Panc1 (cell line): Measurements from ENCODE around the gene NUDT4. TPM values are rescaled to one million over a fixed set of nuclear protein-coding genes. Genes with fewer than 3 reads are reported as not detected.

ENCODE experiments used
- ATAC-seq: fragments of 200-7000 bp; cut with Tn5 transposase; 2 replicates; pipeline ENCODE4 v1.9.1; 2020; ENCODE audit warnings: mild to moderate bottlenecking, moderate library complexity
- BruUV-seq: library from RNA; stranded (reverse); fragments of 400-500 nt; replicated peaks from 2 replicates; lab custom pipeline; 2021; lab: Mats Ljungman, UMichigan
- CTCF ChIA-PET: fragments of 300-600 bp; sonication (Branson Sonifier 250); formaldehyde crosslinking; loops from one replicate; lab custom pipeline; 2022; ENCODE audit warnings: antibody characterized with exemption; lab: Charles Lee
- POLR2A ChIA-PET: fragments of 300-600 bp; sonication (Branson Sonifier 250); formaldehyde crosslinking; loops from one replicate; lab custom pipeline; 2022; ENCODE audit warnings: antibody characterized with exemption; lab: Charles Lee
- DNase-seq: peaks from one replicate; pipeline ENCODE4 v3.0.0-alpha.2; 2010; ENCODE audit warnings: low read depth, low spot score
- H3K27ac ChIP-seq: 2 replicates; pipeline ENCODE4 v1.5.1; 2011; ENCODE audit warnings: mild to moderate bottlenecking, low read length, inconsistent platforms
- H3K27me3 ChIP-seq: fragments of 200-500 bp; sonication (Bioruptor generic); 2 replicates; pipeline ENCODE4 v1.6.0; 2014; ENCODE audit warnings: low read length, inconsistent platforms; ENCODE audit not compliant: control insufficient read depth, insufficient read depth
- H3K36me3 ChIP-seq: fragments of 200-500 bp; sonication (Bioruptor generic); 2 replicates; pipeline ENCODE4 v1.5.1; 2014; ENCODE audit warnings: inconsistent platforms, mild to moderate bottlenecking, low read length, moderate library complexity; ENCODE audit not compliant: control insufficient read depth, insufficient read depth
- H3K4me1 ChIP-seq: 2 replicates; pipeline ENCODE4 v1.5.1; 2011; ENCODE audit warnings: inconsistent platforms, mild to moderate bottlenecking, low read length, moderate library complexity; ENCODE audit not compliant: control insufficient read depth, insufficient read depth
- H3K4me3 ChIP-seq, 2 experiments: 2 replicates each; pipeline ENCODE4 v1.5.1; 2011 to 2012; ENCODE audit warnings: low read depth in 2 of 2, low read length in 2 of 2, mild to moderate bottlenecking in 2 of 2, inconsistent platforms in 1 of 2, moderate library complexity in 1 of 2
- H3K9me3 ChIP-seq: fragments of 200-500 bp; sonication (Bioruptor generic); 2 replicates; pipeline ENCODE4 v1.5.1; 2014; ENCODE audit warnings: low read depth, mild to moderate bottlenecking, inconsistent platforms, low read length, moderate library complexity; ENCODE audit not compliant: control insufficient read depth, insufficient read depth
- POLR2AphosphoS5 ChIP-seq: IDR thresholded peaks from 2 replicates; pipeline ENCODE4 v1.6.1; 2012; ENCODE audit warnings: mild to moderate bottlenecking, low read depth, low read length, moderate library complexity
- SIN3A ChIP-seq: IDR thresholded peaks from 2 replicates; pipeline ENCODE4 v1.6.1; 2012; ENCODE audit warnings: low read depth, mild to moderate bottlenecking, low read length, moderate library complexity, borderline replicate concordance; ENCODE audit not compliant: insufficient read depth
- TCF7L2 ChIP-seq: IDR thresholded peaks from 2 replicates; pipeline ENCODE4 v1.6.1; 2011; ENCODE audit warnings: mild to moderate bottlenecking, low read depth, low read length, inconsistent platforms
- in situ Hi-C: cut with HindIII; loops from 2 replicates; pipeline ENCODE4 v1.10.0; 2016; ENCODE audit warnings: low sequenced_read_pairs, low pct_unique_long_range_greater_than_20kb
- intact Hi-C: fragments of 100-400 bp; cut with micrococcal nuclease; formaldehyde crosslinking; loops from one replicate; pipeline ENCODE4 v1.10.0; 2022; ENCODE audit not compliant: unreplicated experiment
- total RNA-seq: library from RNA; stranded (reverse); gene quantifications from one replicate; pipeline ENCODE4 v1.2.1, GENCODE V29; 2021; ENCODE audit not compliant: unreplicated experiment
- TF ChIP-seq, protein P1 (sequence below): fragments of 450-650 bp; IDR thresholded peaks from 2 replicates; pipeline ENCODE4 v1.5.1; 2017; ENCODE audit warnings: mild to moderate bottlenecking
- TF ChIP-seq, protein P2 (sequence below), 2 experiments: IDR thresholded peaks; 2 replicates each; pipeline ENCODE4 v1.6.1; 2011 to 2012; ENCODE audit warnings: low read depth in 2 of 2, control low read depth in 1 of 2, low read length in 1 of 2, mild to moderate bottlenecking in 1 of 2, moderate library complexity in 1 of 2; ENCODE audit not compliant: insufficient read depth in 1 of 2

NUDT4 gene
- total RNA-seq, 1 experiment from 2014 or later, result 45.7 TPM

DNA sequence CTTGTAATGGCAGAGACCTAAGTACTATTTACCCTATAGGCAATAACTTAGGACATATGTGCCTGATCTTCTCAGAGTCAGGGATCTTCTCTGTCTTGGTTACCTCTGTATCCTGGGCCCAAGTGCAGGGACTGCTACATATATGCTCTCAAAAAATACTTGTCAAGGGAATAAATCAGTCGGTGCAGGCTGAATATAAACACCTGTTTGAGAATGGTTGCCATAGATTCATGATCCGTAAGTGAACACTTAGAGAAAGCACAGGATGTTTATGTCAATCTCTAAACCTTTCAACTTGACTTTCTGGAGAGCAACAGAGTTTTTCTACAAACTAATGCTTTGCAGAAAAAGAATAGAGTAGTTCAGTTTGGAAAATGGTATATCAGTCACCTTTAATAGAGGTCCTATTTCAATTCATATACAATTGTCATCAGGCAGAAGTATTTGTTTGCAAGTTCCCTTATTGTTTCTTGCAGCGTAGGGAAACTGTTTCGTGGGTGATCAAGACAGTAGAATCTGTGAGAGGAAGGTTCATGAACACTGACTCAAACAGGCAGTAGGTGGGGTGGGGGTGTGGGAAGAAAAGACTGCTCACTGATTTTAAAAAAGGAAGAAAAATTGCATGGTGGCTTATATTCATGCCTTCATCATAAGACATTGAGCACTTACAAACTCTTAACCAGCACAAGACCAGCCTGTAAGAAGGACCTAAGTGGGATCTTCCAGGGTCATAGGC lies 70.0 kb downstream of the NUDT4 start:
- no peak for DNase-seq
- Histone ChIP-seq H3K4me3 (no peak overlapping the region), H3K27me3 (no peaks in the 10 kb centered on the region), H3K27ac (no peak overlapping the region), H3K36me3 (no peaks in the 10 kb centered on the region), H3K9me3 (no peaks in the 10 kb centered on the region), H3K4me1 (0 out of 2 replicates have a peak, but pooled peaks cover 4% of the 10 kb centered on the region)
- in situ Hi-C loops, result no loop called here
- POLR2A ChIA-PET, result no interaction called here
- TF ChIP-seq, protein P1, sequence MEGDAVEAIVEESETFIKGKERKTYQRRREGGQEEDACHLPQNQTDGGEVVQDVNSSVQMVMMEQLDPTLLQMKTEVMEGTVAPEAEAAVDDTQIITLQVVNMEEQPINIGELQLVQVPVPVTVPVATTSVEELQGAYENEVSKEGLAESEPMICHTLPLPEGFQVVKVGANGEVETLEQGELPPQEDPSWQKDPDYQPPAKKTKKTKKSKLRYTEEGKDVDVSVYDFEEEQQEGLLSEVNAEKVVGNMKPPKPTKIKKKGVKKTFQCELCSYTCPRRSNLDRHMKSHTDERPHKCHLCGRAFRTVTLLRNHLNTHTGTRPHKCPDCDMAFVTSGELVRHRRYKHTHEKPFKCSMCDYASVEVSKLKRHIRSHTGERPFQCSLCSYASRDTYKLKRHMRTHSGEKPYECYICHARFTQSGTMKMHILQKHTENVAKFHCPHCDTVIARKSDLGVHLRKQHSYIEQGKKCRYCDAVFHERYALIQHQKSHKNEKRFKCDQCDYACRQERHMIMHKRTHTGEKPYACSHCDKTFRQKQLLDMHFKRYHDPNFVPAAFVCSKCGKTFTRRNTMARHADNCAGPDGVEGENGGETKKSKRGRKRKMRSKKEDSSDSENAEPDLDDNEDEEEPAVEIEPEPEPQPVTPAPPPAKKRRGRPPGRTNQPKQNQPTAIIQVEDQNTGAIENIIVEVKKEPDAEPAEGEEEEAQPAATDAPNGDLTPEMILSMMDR, result no peak
- no peak for TF ChIP-seq SIN3A
- no peak for TF ChIP-seq POLR2AphosphoS5
- TF ChIP-seq TCF7L2, result no peak
- TF ChIP-seq, protein P2, sequence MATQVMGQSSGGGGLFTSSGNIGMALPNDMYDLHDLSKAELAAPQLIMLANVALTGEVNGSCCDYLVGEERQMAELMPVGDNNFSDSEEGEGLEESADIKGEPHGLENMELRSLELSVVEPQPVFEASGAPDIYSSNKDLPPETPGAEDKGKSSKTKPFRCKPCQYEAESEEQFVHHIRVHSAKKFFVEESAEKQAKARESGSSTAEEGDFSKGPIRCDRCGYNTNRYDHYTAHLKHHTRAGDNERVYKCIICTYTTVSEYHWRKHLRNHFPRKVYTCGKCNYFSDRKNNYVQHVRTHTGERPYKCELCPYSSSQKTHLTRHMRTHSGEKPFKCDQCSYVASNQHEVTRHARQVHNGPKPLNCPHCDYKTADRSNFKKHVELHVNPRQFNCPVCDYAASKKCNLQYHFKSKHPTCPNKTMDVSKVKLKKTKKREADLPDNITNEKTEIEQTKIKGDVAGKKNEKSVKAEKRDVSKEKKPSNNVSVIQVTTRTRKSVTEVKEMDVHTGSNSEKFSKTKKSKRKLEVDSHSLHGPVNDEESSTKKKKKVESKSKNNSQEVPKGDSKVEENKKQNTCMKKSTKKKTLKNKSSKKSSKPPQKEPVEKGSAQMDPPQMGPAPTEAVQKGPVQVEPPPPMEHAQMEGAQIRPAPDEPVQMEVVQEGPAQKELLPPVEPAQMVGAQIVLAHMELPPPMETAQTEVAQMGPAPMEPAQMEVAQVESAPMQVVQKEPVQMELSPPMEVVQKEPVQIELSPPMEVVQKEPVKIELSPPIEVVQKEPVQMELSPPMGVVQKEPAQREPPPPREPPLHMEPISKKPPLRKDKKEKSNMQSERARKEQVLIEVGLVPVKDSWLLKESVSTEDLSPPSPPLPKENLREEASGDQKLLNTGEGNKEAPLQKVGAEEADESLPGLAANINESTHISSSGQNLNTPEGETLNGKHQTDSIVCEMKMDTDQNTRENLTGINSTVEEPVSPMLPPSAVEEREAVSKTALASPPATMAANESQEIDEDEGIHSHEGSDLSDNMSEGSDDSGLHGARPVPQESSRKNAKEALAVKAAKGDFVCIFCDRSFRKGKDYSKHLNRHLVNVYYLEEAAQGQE (IDR thresholded peaks at IDR 0.05; ENCODE audit: insufficient read depth in 1 of 2, low read depth in 2 of 2, low read length in 1 of 2), result no peak
- BruUV-seq, result no TSS peak
- ATAC-seq, result 0 out of 2 replicates have a peak, but pooled peaks have one; percentile 40
- intact Hi-C loops, result no loop called here
- CTCF ChIA-PET, result no interaction called here

DNA sequence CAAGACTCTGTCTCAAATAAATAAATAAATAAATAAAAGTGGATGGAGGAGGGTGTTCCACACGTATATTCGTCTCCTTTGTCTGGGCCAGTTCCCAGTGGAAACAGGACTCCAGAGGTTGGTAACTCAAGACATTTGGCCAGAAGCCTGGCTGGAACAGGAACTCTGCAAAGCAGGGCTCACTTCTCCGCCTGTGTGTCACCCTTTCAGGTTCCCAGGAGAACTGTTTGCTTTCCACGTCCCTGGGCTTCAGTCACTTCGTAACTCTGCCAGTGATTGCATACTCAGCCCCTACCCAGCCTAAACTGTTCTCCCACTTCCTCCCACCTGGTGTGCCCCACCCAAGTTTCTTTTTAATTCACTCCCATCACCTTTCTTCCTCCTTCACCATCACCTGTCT lies 71.1 kb downstream of the NUDT4 start:
- DNase-seq (no peak), ATAC-seq (no peak)
- intact Hi-C loops, result no loop called here

More for the DNA sequence above, 71.1 kb downstream of the NUDT4 start:
- Histone ChIP-seq H3K4me3 (no peak overlapping the region), H3K27ac (no peak overlapping the region), H3K4me1 (no peaks in the 10 kb centered on the region), H3K27me3 (no peaks in the 10 kb centered on the region), H3K9me3 (no peaks in the 10 kb centered on the region), H3K36me3 (no peaks in the 10 kb centered on the region)
- POLR2A ChIA-PET, result interaction anchor here (0.6 kb wide), 1 partner anchor 666 kb away, joined by 4 read pairs; no protein-coding TSS in a partner anchor
- TF ChIP-seq TCF7L2 (no peak), SIN3A (no peak), POLR2AphosphoS5 (no peak)
- TF ChIP-seq, protein P1, result no peak
- TF ChIP-seq, protein P2 (IDR thresholded peaks at IDR 0.05; ENCODE audit: insufficient read depth in 1 of 2, low read depth in 2 of 2, low read length in 1 of 2), result no peak
- CTCF ChIA-PET, result no interaction called here
- no TSS peak for BruUV-seq
- in situ Hi-C loops, result no loop called here
